Colonic mucosa (tissue), 4 donors: ENCODE data around the gene DDX4. TPM values are rescaled to one million over a fixed set of nuclear protein-coding genes. Genes with fewer than 3 reads are reported as not detected.
"Not testable (repeated sequence)": the region's sequence is repeated elsewhere in the genome, so short reads cannot be mapped to it uniquely, and the experiment has no call there.

ENCODE experiments used
- DNase-seq: peaks from one replicate; pipeline ENCODE4 v3.0.0-alpha.2; 2020
- H3K27ac ChIP-seq: fragments of 200-600 bp; one replicate; pipeline ENCODE4 v1.8.0; 2021
- H3K27me3 ChIP-seq: fragments of 200-600 bp; one replicate; pipeline ENCODE4 v1.8.0; 2021
- H3K36me3 ChIP-seq: fragments of 200-600 bp; one replicate; pipeline ENCODE4 v1.8.0; 2021
- H3K4me1 ChIP-seq: fragments of 200-600 bp; one replicate; pipeline ENCODE4 v1.8.0; 2021; ENCODE audit warnings: mild to moderate bottlenecking
- H3K4me3 ChIP-seq: fragments of 200-600 bp; one replicate; pipeline ENCODE4 v1.8.0; 2021
- H3K9ac ChIP-seq, 2 donors: one replicate each; pipeline ENCODE4 v1.7.0; 2013; ENCODE audit warnings: control low read depth in 2 of 2, low read depth in 2 of 2, low read length in 2 of 2
- H3K9me3 ChIP-seq: fragments of 200-600 bp; one replicate; pipeline ENCODE4 v1.8.0; 2021
- intact Hi-C: fragments of 100-400 bp; cut with DNase I; formaldehyde crosslinking; loops from one replicate; pipeline ENCODE4 v1.14.1; 2022
- total RNA-seq, 2 donors: library from RNA; stranded (reverse); fragmentation: NEBNext Ultra II Directional in 1 of 2; extraction: Animal tissue kit (Norgen Biotek cat#: 25700) in 1 of 2; gene quantifications; one replicate each; pipeline ENCODE4 v1.2.1, GENCODE V29; 2021
- TF ChIP-seq, protein P1 (sequence below): fragments of 200-600 bp; IDR thresholded peaks from one replicate; pipeline ENCODE4 v1.8.0; 2022; ENCODE audit warnings: antibody characterized with exemption, mild to moderate bottlenecking
- donor health status: healthy.
- donor health status: DM: no; HTN: no; CAD: no.
- donor health status: DM: no; HTN: no; CAD: no.

DDX4 gene
- total RNA-seq, 2 donors from 2014 or later = not detected

GRCh38 chr5:55714749-55715148 lies 23.1 kb upstream of the DDX4 start:
- DNase-seq = peak; percentile 42
- intact Hi-C loops = no loop called here
- H3K9ac ChIP-seq = peak overlapping the region in 1 of 2 donors; percentile 40
- no peaks in the 10 kb centered on the region for H3K9me3 ChIP-seq
- peak overlapping the region; percentile 20 for H3K27ac ChIP-seq
- H3K4me1 ChIP-seq = no peaks in the 10 kb centered on the region
- no peaks in the 10 kb centered on the region for H3K36me3 ChIP-seq
- TF ChIP-seq, protein P1, sequence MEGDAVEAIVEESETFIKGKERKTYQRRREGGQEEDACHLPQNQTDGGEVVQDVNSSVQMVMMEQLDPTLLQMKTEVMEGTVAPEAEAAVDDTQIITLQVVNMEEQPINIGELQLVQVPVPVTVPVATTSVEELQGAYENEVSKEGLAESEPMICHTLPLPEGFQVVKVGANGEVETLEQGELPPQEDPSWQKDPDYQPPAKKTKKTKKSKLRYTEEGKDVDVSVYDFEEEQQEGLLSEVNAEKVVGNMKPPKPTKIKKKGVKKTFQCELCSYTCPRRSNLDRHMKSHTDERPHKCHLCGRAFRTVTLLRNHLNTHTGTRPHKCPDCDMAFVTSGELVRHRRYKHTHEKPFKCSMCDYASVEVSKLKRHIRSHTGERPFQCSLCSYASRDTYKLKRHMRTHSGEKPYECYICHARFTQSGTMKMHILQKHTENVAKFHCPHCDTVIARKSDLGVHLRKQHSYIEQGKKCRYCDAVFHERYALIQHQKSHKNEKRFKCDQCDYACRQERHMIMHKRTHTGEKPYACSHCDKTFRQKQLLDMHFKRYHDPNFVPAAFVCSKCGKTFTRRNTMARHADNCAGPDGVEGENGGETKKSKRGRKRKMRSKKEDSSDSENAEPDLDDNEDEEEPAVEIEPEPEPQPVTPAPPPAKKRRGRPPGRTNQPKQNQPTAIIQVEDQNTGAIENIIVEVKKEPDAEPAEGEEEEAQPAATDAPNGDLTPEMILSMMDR = no peak
- no peaks in the 10 kb centered on the region for H3K27me3 ChIP-seq
- no peak overlapping the region for H3K4me3 ChIP-seq

GRCh38 chr5:55715519-55716078 lies 22.3 kb upstream of the DDX4 start:
- no peak overlapping the region for H3K27ac ChIP-seq
- DNase-seq = no peak
- no peaks in the 10 kb centered on the region for H3K9me3 ChIP-seq
- no peaks in the 10 kb centered on the region for H3K27me3 ChIP-seq
- H3K4me3 ChIP-seq = no peak overlapping the region
- no peaks in the 10 kb centered on the region for H3K4me1 ChIP-seq
- TF ChIP-seq, protein P1 = no peak
- H3K9ac ChIP-seq = no peak overlapping the region
- H3K36me3 ChIP-seq = no peaks in the 10 kb centered on the region
- intact Hi-C loops = no loop called here

- H3K27me3 ChIP-seq, H3K27ac ChIP-seq, H3K36me3 ChIP-seq, H3K4me3 ChIP-seq, DNase-seq, H3K9ac ChIP-seq, H3K9me3 ChIP-seq, H3K4me1 ChIP-seq, intact Hi-C loops: not testable (repeated sequence)
Observed at GRCh38 chr5:55719026-55719425, 18.8 kb upstream of the DDX4 start.

GRCh38 chr5:55720188-55720703 lies 17.6 kb upstream of the DDX4 start:
- Histone ChIP-seq H3K9me3 (no peaks in the 10 kb centered on the region), H3K27me3 (no peaks in the 10 kb centered on the region), H3K4me3 (no peak overlapping the region), H3K27ac (no peak overlapping the region), H3K36me3 (no peaks in the 10 kb centered on the region), H3K4me1 (no peaks in the 10 kb centered on the region), H3K9ac (no peak overlapping the region)
- no peak for DNase-seq
- TF ChIP-seq, protein P1 = no peak
- intact Hi-C loops = no loop called here

DNA sequence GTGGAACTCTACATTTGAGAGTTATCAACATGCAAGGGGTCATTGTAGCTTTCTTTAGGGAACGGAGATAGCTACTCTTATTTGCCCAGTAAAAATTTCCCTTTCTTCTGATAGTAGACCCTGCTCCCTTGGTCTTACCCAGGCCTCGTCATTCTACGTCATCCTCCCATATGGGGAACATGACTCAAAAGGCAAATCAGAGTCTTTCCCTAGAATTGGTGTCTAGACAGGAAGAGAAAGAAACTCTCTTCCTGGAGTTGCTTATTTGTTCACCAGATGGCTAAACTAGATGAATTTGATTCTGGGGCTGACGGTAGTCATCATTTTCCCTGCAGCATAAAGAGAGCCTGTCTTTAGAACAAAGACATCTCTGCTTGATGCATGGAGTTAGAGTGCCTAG lies 13.6 kb upstream of the DDX4 start:
- no peak overlapping the region for H3K27ac ChIP-seq
- H3K36me3 ChIP-seq = no peaks in the 10 kb centered on the region
- H3K9ac ChIP-seq = no peak overlapping the region
- H3K4me1 ChIP-seq = no peaks in the 10 kb centered on the region
- H3K27me3 ChIP-seq = no peaks in the 10 kb centered on the region
- TF ChIP-seq, protein P1 = no peak
- H3K9me3 ChIP-seq = no peaks in the 10 kb centered on the region
- no peak overlapping the region for H3K4me3 ChIP-seq
- DNase-seq = no peak
- intact Hi-C loops = no loop called here

DNA sequence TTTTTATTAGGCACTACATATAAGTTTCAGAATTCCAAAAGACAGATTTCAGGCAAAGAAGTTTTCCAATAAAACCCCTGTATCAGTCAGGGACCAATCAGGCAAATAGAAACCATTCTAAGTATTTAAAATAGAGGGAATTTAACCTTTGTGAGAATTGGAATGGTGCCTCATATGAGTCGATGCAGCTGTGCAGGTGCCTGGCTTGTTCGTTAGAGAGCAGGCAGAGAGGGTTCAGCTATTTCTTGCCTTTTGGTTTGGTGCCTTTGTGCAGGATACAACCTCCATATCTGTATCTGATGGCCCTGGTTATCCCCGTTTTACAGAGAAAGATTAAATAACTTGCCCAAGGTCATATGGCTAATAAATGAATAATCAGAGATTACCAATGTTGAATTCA lies 6.0 kb upstream of the DDX4 start:
- no peak overlapping the region for H3K27ac ChIP-seq

More for the DNA sequence above, 6.0 kb upstream of the DDX4 start:
- Histone ChIP-seq H3K4me1 (no peaks in the 10 kb centered on the region), H3K4me3 (no peak overlapping the region), H3K36me3 (no peaks in the 10 kb centered on the region), H3K9me3 (no peaks in the 10 kb centered on the region), H3K27me3 (no peaks in the 10 kb centered on the region), H3K9ac (no peak overlapping the region)
- no peak for DNase-seq
- intact Hi-C loops = no loop called here
- TF ChIP-seq, protein P1 = no peak
